PC-9 (cell line): ENCODE measurements around the gene SOX1.

Source experiments
- CTCF ChIP-seq: fragments of 200-600 bp; sonication (generic); conservative IDR thresholded peaks from 2 replicates; pipeline ENCODE4 v1.6.1; 2017; ENCODE audit warnings: mixed run types, antibody characterized with exemption, mild to moderate bottlenecking, moderate library complexity
- EZH2 ChIP-seq: fragments of 200-600 bp; sonication (generic); IDR thresholded peaks from 2 replicates; pipeline ENCODE4 v1.8.0; 2017; ENCODE audit warnings: antibody characterized with exemption, low read depth

GRCh38 chr13:112042496-112042895 lies 24.5 kb upstream of the SOX1 start:
- TF ChIP-seq CTCF, result no peak
- TF ChIP-seq EZH2, result no peak
